Calu3 (cell line): ENCODE results near the gene TGM2. TPM values are rescaled to one million over a fixed set of nuclear protein-coding genes. Genes with fewer than 3 reads are reported as not detected.

Experiments
- BruUV-seq: library from RNA; stranded (reverse); fragments of 400-500 nt; replicated peaks from 2 replicates; lab custom pipeline; 2021; lab: Mats Ljungman, UMichigan
- CTCF ChIA-PET: fragments of 300-600 bp; sonication (Branson Sonifier 250); formaldehyde crosslinking; loops from one replicate; lab custom pipeline; 2022; ENCODE audit warnings: antibody characterized with exemption; lab: Charles Lee
- DNase-seq: peaks from one replicate; pipeline ENCODE4 v3.0.0; 2022
- H3K27ac Mint-ChIP-seq: one replicate; pipeline ENCODE4 v1.8.0; 2022; ENCODE audit warnings: mixed read lengths; ENCODE audit not compliant: unreplicated experiment
- H3K27me3 Mint-ChIP-seq: one replicate; pipeline ENCODE4 v1.8.0; 2022; ENCODE audit warnings: mixed read lengths; ENCODE audit not compliant: unreplicated experiment
- H3K36me3 Mint-ChIP-seq: one replicate; pipeline ENCODE4 v1.8.0; 2022; ENCODE audit warnings: mild to moderate bottlenecking, moderate library complexity, mixed read lengths; ENCODE audit not compliant: insufficient read depth, unreplicated experiment
- H3K4me1 Mint-ChIP-seq: one replicate; pipeline ENCODE4 v1.8.0; 2022; ENCODE audit warnings: mild to moderate bottlenecking, low read depth, mixed read lengths; ENCODE audit not compliant: unreplicated experiment
- H3K4me3 Mint-ChIP-seq: one replicate; pipeline ENCODE4 v1.8.0; 2022; ENCODE audit warnings: mild to moderate bottlenecking, low read depth, moderate library complexity, mixed read lengths; ENCODE audit not compliant: unreplicated experiment
- H3K9me3 Mint-ChIP-seq: one replicate; pipeline ENCODE4 v1.8.0; 2022; ENCODE audit warnings: low read depth, mixed read lengths; ENCODE audit not compliant: unreplicated experiment
- intact Hi-C: fragments of 100-400 bp; cut with micrococcal nuclease; formaldehyde crosslinking; loops from one replicate; pipeline ENCODE4 v1.10.0; 2022; ENCODE audit not compliant: unreplicated experiment
- total RNA-seq: library from RNA; stranded (reverse); gene quantifications from 2 replicates; pipeline ENCODE4 v1.2.3, GENCODE V29; 2022
- TF ChIP-seq, protein P1 (sequence below): fragments of 200-600 bp; IDR thresholded peaks from one replicate; pipeline ENCODE4 v1.8.0; 2022; ENCODE audit warnings: antibody characterized with exemption; ENCODE audit not compliant: unreplicated experiment

TGM2 gene
- total RNA-seq, 1 experiment from 2014 or later: 311 TPM

DNA sequence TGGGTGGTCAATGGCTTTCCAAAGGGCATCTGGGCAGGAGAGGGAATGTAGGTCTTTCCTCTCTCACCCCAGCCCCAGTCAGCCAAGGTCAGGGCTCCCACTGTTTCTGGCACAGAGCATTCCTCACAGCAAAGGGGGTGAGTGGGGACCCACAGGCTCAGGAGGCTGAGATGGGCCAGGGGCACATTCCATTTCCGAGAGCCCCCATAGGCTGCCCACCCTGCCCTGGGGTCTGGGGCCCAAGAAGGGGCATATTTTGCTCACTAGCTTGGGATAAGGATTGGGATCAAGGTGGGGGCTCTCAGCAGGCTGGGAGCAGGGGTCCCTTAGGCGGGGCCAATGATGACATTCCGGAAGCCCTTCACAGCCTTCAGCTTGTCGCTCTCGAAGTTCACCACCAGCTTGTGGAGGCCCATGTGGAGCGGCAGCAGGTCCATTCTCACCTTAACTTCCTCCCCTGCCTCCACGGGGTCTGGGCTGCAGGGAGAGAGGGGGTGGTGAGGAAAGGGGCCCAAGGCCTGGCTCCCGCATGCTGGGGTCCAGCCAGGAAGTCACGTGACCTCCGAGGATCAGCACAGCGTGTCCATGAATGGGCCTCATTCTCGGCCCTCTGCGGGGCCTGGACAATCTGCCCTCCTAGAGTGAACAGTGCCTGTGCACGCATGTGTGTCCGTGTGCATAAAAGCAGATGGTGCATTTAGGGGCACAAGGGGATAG lies 35.0 kb downstream of the TGM2 start:
- H3K27me3 Mint-ChIP-seq: no peaks in the 10 kb centered on the region
- intact Hi-C loops: loop anchor here (5.0 kb wide), 1 partner anchor 37 kb away; the partner anchor contains the start of gene TGM2
- DNase-seq: no peak
- TF ChIP-seq, protein P1, sequence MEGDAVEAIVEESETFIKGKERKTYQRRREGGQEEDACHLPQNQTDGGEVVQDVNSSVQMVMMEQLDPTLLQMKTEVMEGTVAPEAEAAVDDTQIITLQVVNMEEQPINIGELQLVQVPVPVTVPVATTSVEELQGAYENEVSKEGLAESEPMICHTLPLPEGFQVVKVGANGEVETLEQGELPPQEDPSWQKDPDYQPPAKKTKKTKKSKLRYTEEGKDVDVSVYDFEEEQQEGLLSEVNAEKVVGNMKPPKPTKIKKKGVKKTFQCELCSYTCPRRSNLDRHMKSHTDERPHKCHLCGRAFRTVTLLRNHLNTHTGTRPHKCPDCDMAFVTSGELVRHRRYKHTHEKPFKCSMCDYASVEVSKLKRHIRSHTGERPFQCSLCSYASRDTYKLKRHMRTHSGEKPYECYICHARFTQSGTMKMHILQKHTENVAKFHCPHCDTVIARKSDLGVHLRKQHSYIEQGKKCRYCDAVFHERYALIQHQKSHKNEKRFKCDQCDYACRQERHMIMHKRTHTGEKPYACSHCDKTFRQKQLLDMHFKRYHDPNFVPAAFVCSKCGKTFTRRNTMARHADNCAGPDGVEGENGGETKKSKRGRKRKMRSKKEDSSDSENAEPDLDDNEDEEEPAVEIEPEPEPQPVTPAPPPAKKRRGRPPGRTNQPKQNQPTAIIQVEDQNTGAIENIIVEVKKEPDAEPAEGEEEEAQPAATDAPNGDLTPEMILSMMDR: no peak
- no peak overlapping the region for H3K4me3 Mint-ChIP-seq
- no peaks in the 10 kb centered on the region for H3K9me3 Mint-ChIP-seq
- no peak overlapping the region for H3K27ac Mint-ChIP-seq
- H3K36me3 Mint-ChIP-seq: peaks cover 61% of the 10 kb centered on the region
- CTCF ChIA-PET: no interaction called here
- BruUV-seq: no TSS peak
- H3K4me1 Mint-ChIP-seq: peaks cover 58% of the 10 kb centered on the region

DNA sequence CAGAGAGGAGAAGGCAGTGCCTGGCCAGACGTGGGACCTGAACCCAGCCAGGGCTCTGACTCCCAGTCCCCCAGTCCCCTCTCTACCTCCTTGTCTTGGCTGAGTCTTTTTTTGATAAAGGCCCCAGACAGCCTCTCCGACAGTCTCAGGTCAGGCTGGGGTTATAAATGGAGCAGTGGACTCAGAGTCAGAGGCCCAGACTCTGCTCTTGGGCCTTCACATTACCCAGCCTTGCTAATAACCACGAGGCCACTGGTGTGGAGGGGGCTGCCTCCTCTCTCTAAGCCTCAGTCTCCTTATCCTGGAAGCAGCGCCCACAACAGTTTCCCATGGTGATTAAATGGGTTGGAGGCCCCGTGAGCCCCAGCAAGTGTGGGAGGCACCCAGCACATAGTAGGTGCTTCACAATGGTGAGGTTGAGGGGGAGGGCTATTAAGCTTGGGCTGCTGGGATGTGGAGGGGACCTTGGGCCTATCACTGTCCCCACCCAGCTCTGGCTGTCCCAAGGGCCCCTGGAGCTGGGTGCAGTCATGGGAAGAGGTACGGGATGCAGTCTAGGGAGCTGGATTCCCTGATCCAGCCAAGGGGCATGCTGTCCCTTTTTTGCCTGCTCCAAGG lies 35.7 kb downstream of the TGM2 start:
- H3K4me3 Mint-ChIP-seq: no peak overlapping the region
- H3K36me3 Mint-ChIP-seq: peaks cover 57% of the 10 kb centered on the region
- BruUV-seq: no TSS peak
- CTCF ChIA-PET: no interaction called here
- DNase-seq: no peak
- no peaks in the 10 kb centered on the region for H3K9me3 Mint-ChIP-seq
- intact Hi-C loops: loop anchor here (5.0 kb wide), 1 partner anchor 38 kb away; the partner anchor contains the start of gene TGM2
- peaks cover 56% of the 10 kb centered on the region for H3K4me1 Mint-ChIP-seq
- TF ChIP-seq, protein P1: no peak
- no peaks in the 10 kb centered on the region for H3K27me3 Mint-ChIP-seq
- H3K27ac Mint-ChIP-seq: no peak overlapping the region

DNA sequence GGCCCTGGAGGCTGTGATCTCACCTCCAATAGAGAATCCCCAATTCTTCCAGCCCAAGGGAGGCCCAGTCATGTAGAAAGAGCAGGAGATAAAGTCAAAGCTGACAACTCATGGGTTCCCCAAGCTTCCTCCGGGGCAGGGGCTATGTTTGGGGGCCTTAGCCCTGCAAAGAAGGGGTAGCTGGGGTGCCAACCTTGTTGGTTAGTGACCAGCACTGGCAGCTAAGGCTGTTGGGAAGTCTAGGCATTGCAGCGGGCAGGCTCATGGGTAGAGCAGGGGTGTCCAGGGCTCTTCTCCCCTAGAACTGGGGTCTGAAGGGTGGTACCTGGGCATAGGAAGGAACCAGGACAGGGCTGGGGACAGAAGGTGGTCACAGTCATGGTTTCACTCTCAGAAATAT lies 36.4 kb downstream of the TGM2 start:
- no peak overlapping the region for H3K4me3 Mint-ChIP-seq
- H3K36me3 Mint-ChIP-seq: peaks cover 51% of the 10 kb centered on the region
- CTCF ChIA-PET: no interaction called here
- H3K4me1 Mint-ChIP-seq: peaks cover 50% of the 10 kb centered on the region
- H3K27ac Mint-ChIP-seq: no peak overlapping the region
- TF ChIP-seq, protein P1: no peak
- intact Hi-C loops: loop anchor here (5.0 kb wide), 1 partner anchor 39 kb away; the partner anchor contains the start of gene TGM2
- H3K27me3 Mint-ChIP-seq: no peaks in the 10 kb centered on the region
- BruUV-seq: TSS peak; percentile 79
- no peak for DNase-seq
- H3K9me3 Mint-ChIP-seq: no peaks in the 10 kb centered on the region

DNA sequence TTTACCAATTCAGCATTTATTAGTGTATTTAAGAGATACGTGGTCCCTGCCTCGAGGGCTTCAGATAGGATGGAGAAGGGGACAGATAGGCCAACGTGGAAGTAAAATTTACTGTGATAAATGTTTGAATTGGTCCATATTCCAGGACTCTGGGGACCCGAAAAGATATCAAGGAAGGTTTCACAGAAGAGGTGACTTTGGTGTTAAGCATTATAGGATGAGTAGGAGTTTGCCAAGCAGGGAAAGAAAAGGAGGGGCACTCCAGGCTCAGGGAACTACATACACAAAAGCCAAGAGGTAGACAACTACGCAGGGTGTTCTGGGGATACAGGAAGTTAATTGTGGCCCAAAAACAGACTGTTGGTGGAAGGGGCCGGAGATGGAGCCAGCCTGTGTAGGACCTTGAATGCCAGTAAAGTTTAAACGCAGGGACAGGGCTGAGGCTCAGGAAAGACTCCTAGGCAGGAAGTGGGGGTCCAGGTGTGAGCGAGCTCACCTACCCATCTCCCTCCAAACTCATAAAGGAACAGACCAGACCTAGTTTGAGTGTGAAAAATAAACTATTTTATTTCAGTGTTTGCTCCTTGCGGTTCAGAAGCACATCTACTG lies 37.0 kb downstream of the TGM2 start:
- CTCF ChIA-PET: interaction anchor here (1.5 kb wide), 1 partner anchor 93 kb away, joined by 7 read pairs; no protein-coding TSS in a partner anchor
- BruUV-seq: no TSS peak
- intact Hi-C loops: loop anchor here (5.0 kb wide), 1 partner anchor 39 kb away; the partner anchor contains the start of gene TGM2
- H3K36me3 Mint-ChIP-seq: peaks cover 44% of the 10 kb centered on the region
- TF ChIP-seq, protein P1: no peak
- no peak for DNase-seq
- no peak overlapping the region for H3K4me3 Mint-ChIP-seq
- peaks cover 50% of the 10 kb centered on the region for H3K4me1 Mint-ChIP-seq
- no peaks in the 10 kb centered on the region for H3K9me3 Mint-ChIP-seq
- peak overlapping the region; percentile 49 for H3K27ac Mint-ChIP-seq
- H3K27me3 Mint-ChIP-seq: no peaks in the 10 kb centered on the region
